C4-2B (cell line): Measurements from ENCODE around the gene GPR34.
"Not testable (repeated sequence)": the region's sequence is repeated elsewhere in the genome, so short reads cannot be mapped to it uniquely, and the experiment has no call there.

Experiments used
- H3K27ac ChIP-seq: fragments of 450-650 bp; 2 replicates; pipeline ENCODE4 v1.5.1; 2017
- CTCF ChIP-seq: fragments of 450-650 bp; conservative IDR thresholded peaks from 2 replicates; pipeline ENCODE4 v1.5.1; 2017; ENCODE audit warnings: mild to moderate bottlenecking
- ZFX ChIP-seq: fragments of 450-650 bp; IDR thresholded peaks from 2 replicates; pipeline ENCODE4 v1.6.1; 2017

Gene GPR34

GRCh38 chrX:41688835-41689234 is at the start of gene GPR34:
GPR34 (plus strand) TSS chrX:41688973; CDS start chrX:41695634, 6,661 bp downstream.
- H3K27ac ChIP-seq, result no peak within 1 kb of the TSS
- TF ChIP-seq CTCF (no peak), ZFX (no peak)

- not testable (repeated sequence) for H3K27ac ChIP-seq
These were observed 42.6 kb upstream of the GPR34 start for GRCh38 chrX:41646201-41646600.

GRCh38 chrX:41653125-41653524 is 35.6 kb upstream of the GPR34 start:
- no peak overlapping the region for H3K27ac ChIP-seq
- TF ChIP-seq CTCF, result no peak
- no peak for TF ChIP-seq ZFX

- H3K27ac ChIP-seq, result no peak overlapping the region
- TF ChIP-seq ZFX (no peak), CTCF (no peak)
These were observed 33.7 kb upstream of the GPR34 start for GRCh38 chrX:41655101-41655500.

GRCh38 chrX:41655631-41656030 is 33.1 kb upstream of the GPR34 start:
- H3K27ac ChIP-seq, result no peak overlapping the region
- no peak for TF ChIP-seq CTCF
- TF ChIP-seq ZFX, result no peak

- TF ChIP-seq ZFX, result no peak
- TF ChIP-seq CTCF, result no peak
These were observed 27.2 kb upstream of the GPR34 start for GRCh38 chrX:41661366-41662095.

GRCh38 chrX:41664375-41664901 is 24.3 kb upstream of the GPR34 start:
- no peak for TF ChIP-seq CTCF
- TF ChIP-seq ZFX, result no peak
- no peak overlapping the region for H3K27ac ChIP-seq

More at GRCh38 chrX:41661366-41662095, 27.2 kb upstream of the GPR34 start:
- H3K27ac ChIP-seq, result no peak overlapping the region

- H3K27ac ChIP-seq, result no peak overlapping the region
- TF ChIP-seq CTCF, result no peak
- TF ChIP-seq ZFX, result no peak
These were observed 23.9 kb upstream of the GPR34 start for GRCh38 chrX:41664908-41665307.
